HG03558 (cell line): ENCODE results near the gene PLA2G3.
"Not testable (repeated sequence)": the region's sequence is repeated elsewhere in the genome, so short reads cannot be mapped to it uniquely, and the experiment has no call there.

Experiments used
- ATAC-seq: cut with Tn5 transposase; IDR thresholded peaks from one replicate; pipeline ENCODE4 v1.9.1; 2021; ENCODE audit warnings: moderate number of reproducible peaks; ENCODE audit not compliant: unreplicated experiment; ENCODE audit errors: extremely low read depth

PLA2G3 gene, protein sequence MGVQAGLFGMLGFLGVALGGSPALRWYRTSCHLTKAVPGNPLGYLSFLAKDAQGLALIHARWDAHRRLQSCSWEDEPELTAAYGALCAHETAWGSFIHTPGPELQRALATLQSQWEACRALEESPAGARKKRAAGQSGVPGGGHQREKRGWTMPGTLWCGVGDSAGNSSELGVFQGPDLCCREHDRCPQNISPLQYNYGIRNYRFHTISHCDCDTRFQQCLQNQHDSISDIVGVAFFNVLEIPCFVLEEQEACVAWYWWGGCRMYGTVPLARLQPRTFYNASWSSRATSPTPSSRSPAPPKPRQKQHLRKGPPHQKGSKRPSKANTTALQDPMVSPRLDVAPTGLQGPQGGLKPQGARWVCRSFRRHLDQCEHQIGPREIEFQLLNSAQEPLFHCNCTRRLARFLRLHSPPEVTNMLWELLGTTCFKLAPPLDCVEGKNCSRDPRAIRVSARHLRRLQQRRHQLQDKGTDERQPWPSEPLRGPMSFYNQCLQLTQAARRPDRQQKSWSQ

DNA sequence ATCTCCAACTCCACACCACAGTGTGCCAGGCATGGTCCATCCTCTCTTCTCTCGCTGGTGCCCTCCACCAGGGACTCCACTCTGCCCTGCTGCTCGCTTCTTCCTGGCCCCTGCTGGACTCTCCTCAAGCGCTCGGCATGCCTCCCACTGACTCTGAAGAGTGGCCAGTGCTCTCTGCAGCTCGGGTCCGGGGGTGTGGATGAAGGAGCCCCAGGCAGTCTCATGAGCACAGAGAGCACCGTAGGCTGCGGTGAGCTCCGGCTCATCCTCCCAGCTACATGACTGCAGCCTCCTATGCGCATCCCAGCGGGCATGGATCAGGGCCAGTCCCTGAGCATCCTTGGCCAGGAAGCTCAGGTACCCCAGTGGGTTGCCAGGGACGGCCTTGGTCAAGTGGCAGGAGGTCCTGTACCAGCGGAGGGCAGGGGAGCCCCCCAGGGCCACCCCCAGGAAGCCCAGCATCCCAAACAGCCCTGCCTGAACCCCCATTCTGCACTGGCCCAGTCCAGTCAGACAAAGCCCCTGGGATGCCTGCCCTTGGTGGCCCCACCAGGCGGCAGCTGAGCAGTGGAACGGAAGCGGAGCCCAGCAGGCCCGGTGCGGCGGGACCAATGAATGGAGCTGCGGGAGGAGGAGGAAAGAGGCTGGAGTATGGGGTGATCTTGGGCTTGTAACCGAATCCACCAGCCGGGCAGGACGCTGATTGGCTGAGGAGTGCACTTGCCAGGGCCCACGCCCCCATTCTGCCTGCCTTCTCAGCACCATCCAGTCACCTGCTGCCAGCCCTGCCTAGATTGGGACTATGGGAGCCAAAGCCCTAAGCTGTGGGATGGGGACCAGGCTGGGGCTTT lies at the start of gene PLA2G3:
Gene PLA2G3 (minus strand): TSS at position 643 of the 851 bp plus-strand sequence. CDS start 154 bp downstream, at position 489.
- ATAC-seq = no peak

DNA sequence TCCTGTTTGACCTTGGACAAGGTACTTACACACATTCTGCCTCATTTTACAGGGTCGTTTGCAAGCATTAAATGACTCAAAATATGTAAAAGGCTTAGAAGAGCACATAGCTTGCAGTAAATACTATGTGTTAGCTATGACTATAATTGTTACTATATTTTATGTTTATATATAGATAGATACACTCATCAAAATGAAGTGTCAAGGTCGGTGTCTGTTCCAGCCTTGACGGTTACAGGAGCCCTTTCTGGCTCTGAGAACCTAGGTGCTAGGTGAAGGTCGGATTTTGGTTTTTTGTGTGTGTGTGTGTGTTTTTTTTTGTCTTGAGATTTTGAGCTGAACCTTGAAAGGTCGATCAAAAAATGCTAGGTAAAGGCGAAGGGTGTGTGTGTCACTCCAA lies 47.3 kb upstream of the PLA2G3 start:
- ATAC-seq = no peak

DNA sequence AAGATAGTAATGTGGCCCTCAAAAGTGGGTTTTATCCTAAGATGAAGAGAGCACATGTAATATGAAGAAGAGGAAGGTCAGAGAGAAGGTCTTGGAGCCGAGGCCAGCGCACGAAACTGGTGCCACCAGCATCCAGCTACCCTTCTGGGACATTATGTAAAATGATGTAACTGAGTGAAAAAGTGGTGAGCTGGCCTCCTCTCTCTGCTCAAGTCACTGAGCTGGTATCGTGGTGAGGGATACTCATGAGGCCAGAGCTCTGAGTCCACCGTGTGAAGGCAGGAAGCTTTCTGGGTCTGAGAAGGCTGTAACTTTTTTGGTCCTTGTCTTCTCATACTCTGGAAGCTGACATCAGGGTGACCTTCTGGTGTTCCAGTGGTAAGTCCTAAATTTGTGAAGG lies 44.7 kb upstream of the PLA2G3 start:
- ATAC-seq = no peak

DNA sequence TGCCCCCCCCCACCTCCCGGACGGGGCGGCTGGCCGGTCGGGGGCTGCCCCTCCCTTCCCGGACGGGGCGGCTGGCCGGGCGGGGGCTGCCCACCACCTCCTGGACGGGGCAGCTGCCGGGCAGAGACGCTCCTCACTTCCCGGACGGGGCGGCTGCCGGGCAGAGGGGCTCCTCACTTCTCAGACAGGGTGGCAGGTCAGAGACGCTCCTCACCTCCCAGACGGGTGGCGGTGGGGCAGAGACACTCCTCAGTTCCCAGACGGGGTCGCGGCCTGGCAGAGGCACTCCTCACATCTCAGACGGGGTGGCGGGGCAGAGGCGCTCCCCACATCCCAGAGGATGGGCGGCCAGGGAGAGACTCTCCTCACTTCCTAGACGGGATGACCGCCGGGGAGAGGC lies 43.7 kb upstream of the PLA2G3 start:
- no peak for ATAC-seq

DNA sequence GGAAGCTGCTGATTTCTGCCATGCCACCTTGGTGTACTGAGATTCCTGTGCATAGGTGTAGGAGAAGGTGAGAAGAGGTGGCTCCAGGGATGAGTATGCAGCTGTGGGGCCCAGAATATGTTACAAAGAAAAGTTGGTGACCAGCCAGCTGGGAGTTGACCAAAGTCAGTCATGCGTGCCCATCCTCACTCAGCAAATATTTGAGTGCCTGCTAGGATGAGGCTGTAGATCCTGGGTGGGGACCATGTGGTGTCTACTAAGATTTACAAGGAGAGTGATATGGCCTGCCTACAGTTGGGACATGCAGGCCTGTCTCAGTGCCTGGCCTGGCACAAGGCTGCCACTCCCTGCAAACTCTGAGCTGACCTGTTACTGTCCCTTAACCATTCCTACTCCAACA lies 39.0 kb upstream of the PLA2G3 start:
- no peak for ATAC-seq

DNA sequence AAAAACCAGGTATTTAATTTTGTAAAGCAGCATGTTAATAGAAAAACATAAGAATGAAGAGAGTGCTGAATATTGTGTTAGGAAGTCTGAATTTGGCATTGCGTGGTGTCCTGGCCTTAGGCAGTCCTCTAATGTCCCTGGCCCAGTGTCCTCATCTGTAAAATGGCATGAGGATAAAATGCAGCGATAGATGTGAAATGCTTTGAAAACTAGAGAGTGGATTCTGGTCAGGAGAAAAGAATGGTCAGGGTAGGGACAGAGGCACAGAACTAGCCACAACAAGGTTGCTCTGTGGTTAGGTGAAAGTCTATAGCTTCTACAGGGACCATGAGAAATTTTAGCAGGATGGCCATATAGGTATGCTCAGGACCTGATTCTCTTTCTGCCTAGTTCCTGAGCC lies 38.6 kb upstream of the PLA2G3 start:
- ATAC-seq = no peak

DNA sequence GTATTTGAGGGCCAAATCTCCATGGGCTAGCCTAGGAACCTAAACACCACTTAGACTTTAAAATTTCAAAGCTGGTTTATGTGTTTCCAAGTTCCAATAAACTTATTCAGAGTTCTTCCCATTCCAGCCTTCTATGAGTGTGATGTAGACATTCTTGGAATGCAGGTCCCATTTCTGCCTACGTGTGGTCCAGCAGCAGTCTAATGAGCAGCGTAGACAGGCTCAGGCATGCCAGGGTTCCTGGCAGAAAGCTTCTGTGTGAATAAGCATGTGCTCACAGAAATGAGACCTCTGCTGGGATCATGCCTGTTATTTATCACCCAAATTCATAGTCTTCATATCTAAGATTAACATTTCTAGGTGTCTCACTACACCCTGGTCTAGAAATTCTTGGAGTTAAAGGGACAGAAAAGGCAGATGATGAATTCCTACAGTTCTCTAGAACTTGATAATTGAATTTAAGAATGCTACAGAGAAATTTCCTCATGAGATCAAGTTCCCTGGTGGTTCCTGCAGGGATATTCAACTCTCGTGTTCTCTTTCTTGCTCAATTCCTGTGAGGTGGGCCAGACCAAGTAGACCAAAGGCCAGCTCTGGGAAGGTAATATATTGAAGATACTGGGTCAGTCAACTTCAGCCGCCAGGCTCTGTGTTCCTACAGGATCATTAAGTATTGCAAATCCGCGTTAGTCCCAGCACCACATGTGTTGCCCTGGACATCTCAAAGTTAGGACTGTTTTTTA lies 37.3 kb upstream of the PLA2G3 start:
- ATAC-seq = no peak

DNA sequence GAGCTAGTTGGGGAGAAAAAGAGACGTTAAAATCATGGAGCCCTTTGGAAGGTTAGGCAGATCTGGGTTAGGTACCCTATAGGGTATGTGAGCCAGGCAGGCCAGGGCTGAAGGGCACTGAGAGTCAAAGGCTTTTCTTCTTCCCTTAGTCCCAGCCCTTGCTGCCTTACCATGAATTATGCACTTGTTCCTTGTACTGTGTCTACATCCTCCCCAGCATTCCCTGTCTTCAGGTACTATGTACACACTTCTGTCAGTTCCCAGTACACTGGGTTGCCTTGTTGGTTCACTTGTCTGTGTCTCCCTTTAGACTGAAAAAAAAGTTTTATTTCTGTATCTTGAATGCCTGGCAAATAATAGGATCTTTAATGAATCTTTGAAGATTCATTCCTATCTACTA lies 36.6 kb upstream of the PLA2G3 start:
- no peak for ATAC-seq

DNA sequence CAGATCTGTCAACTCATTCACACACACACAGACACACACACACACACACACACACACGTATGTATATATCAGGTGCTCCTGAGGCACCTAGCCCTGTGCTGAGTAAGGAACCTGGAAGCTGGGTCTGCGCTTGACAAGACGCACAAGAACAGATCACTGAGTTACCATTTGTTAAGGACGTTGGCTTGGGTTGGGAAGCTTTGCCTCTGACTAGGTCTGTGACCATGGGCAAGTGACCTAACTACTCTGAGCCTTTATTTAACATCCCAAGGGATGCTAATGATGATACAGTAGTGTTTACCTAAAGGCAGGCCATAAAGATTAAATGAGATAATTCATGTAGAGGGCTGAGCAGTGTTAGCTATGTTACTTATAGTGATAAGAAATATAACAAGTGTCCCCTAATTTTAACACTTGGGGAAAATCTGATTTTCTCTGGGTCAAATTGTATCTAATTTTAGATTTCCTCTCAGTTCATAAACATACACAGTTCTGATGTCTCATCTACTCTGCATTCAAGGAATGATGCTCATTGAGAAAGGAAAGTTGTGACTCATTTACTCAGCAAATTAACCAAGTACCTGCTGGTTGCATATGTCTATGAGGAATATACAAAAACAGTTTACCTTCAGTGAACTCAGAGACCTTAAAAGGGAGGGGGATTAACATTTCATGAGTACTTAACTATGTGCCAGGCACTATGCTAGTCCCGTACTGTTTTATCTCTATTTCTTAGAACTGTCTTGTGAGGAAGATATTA lies 33.3 kb upstream of the PLA2G3 start:
- ATAC-seq = no peak

DNA sequence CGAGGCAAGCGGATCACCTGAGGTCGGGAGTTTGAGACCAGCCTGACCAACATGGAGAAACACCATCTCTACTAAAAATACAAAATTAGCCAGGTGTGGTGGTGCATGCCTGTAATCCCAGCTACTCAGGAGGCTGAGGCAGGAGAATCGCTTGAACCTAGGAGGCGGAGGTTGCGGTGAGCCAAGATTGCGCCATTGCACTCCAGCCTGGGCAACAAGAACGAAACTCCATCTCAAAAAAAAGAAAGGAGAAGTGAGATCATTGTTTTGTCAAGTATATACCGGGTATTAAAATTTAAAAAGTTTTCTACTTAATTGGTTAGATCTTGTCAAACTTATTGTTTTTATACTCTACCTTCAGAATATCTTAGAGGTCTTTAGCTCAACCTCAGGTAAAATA lies 31.4 kb upstream of the PLA2G3 start:
- ATAC-seq = not testable (repeated sequence)

DNA sequence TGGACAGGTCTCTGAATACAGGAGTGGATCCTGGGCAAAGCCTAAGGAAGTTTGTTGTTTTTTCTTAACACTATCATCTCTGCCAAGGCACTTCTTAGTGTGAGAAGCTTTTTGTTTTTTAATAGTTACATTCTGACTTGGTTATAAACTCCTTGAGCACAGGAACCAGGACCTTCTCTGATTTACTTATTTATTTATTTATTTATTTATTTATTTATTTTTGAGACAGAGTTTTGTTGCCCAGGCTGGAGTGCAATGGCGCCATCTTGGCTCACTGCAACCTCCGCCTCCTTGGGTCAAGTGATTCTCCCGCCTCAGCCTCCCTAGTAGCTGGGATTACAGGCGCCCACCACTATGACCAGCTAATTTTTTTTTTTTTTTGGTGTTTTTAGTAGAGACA lies 30.7 kb upstream of the PLA2G3 start:
- no peak for ATAC-seq

DNA sequence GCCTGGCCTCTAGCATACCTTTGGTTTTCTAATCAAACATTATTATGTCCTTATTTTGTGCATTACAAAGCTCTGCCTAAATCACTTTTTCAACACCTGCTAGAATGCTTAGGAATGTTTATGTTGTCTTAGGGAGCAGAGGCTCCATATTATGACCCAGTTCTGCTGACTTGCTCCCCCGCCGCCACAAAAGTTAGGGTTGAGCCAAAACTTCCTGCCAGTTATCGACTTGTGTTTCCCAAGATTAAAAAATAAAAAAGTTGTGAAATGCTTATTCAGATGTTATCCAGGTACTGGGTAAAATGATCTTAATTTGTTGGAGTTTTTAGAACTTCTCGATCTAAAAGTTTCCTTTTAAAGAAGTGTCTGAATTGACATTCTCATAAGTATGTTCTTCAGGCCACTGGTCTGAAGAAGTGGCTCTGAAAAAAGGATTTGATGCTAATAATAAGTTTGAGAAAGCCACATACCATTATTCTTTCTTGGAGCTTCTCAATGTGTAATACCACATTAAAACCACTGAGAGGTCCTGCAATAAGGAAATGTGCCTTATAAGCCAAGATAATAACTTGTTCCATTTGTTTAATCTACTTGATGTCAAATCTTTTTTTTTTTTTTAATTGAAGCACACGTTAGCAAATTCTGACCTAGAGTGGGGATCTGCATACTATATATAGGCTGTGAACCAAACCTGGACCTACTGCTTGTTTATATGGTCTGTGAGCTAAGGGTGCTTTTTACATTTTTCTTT lies 21.9 kb upstream of the PLA2G3 start:
- no peak for ATAC-seq

DNA sequence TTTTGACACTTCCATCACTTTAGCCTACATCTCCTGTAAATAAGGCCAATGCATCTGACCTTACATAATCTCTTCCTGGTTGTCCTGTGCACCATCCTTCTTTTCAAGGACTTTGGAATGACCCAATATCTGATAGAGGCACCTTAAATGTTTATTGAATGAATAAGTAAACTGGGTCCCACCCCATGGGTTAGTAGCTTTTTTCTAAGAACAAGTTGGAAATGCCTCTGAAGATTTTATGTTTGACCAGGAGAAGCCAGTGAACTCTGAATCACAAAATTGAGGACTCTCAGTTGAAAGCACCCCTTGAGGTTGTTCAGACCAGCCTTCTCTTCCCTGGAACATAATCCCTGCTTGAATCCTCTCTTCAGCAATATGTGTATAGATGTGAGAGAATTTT lies 21.1 kb upstream of the PLA2G3 start:
- ATAC-seq = no peak

DNA sequence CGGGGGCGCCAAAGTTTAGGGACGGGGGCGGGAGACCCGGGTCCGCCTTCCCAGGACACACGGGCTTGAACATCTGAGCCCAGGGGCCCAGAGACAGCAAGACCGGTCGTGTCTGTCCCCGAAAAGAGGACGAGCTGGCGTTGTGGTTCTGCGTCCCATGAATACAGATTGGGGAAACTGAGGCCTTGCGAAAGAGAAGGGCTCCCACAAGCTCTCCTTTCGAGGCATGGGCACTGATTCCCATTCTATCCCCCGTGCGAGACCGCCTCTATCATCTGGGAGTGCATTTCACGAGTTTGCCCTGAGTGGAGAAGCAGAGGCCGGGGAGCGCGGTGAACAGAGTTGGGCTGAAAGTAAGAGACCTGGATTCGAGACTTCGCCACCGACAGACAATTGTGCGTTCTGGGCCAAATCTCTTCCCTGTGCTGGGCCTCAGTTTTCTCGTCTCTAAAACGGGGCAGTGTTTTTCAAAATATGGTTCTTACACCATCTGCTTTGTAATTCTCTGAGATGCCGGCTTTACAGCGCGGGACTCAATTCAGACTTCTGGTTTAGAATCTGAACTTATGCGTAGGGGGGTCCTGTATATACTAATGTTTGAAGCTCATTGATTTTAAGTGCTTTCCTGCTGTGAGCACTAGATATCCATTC lies 20.1 kb upstream of the PLA2G3 start:
- no peak for ATAC-seq

DNA sequence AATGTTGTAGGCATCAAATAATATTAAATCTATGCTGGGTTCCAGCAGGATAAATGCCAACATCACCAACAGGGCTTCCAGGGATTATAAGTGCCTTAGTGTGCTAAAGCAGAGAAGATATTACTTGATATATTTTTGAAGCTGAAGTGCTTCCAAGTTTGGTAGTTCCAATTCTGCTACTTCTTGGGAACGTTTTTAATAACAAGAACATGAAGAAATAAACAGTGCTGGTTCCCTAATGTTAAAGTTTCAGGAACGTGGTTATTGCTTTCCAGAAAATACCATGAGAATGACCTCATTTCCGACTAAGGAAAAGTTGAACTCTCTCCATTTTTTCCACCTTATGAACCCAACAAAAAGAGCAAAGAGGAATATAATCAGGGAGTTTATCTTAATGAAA lies 15.1 kb upstream of the PLA2G3 start:
- ATAC-seq = no peak

DNA sequence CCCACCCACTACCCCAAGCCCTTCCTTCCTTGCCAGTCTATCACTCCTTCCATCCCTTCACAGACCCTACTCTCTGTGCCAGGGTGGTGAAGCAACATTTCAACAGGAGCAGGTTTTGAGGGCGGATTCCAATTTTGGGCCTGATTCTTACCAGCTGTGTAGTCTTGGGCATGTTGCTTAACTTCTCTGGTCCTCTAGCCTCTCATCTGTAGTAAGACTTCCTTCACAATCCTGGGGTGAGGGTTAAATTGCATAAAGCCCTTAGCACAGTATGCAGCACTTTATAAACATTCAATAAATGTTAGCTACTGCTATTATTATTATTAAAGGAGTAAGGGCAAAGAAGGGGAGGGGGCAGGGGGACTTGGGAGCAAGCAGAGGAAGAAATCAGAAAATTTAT lies 14.7 kb upstream of the PLA2G3 start:
- no peak for ATAC-seq

DNA sequence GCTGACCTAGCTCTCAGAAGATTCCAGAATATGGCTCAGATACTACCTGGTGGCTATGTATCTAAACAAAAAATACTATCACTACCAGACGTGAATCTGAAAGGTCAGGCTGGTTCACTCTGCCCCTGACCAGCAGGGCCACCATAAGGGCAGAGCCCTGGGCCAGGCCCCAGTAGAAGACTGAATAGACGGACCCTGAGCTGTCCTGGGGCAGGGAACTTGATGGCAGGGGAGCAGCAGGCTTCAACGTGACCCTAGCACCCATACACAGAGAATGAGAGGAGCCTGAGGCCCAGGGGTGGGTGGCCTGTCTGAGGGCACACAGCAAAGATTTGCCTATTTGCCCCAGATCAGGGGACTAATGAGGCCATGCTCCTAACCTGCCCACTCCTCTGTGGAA lies 13.0 kb upstream of the PLA2G3 start:
- no peak for ATAC-seq

DNA sequence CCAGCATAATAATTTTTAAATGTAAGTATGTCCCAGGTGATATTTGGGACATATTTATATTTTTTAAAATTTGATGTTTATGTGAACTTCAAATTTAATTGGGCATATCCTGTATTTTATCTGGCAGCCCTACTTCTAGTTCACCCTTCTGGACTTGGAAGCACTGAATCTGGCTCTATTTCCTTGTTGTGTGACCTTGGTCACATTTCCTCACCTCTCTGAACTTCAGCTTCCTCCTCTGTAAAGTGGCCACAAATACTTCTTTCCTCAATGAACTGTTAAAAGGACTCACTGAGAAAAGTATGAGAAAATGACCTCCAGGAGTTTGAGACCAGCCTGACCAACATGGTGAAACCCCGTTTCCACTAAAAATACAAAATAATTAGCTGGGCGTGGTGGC lies 11.6 kb upstream of the PLA2G3 start:
- ATAC-seq = no peak

DNA sequence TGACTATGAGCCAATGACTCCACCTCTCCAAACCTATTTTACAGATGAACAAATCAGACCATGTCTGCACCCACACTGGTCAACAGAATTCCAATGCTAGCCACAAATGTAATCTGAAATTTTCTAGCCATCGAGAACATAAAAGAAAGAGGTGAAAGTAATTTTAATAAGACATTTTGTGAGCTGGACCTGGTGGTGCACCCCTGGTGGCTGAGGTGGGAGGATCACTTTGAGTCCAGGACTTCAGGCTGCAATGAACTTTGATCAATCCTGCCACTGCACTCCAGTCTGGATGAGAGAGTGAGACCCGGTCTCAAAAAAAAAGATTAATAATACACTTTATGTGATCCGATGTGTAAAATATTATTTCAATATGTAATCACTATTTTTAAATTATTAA lies 10.3 kb upstream of the PLA2G3 start:
- ATAC-seq = no peak
